ENCODE results near the gene MREG.

MREG gene

DNA sequence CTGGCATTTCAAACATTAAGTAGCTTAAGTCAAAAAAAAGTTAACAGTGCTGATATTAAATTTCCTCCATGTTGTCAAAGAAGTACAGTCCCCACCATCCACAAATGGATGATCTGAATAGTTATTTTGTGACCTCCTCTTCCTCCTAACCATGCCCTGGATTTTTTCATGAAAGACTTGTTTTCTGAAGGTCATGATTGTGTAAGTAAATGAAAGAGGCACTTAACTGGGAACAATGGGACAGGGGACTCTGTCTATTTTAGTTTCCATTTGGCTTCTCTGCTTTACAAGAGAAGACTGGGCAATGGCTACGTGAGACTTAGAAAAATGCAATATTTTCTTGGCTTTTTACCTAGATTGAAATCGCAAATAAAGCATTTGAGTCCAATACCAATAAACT is 36.1 kb upstream of the MREG start:
- no peak for TF ChIP-seq ZFX (IDR thresholded peaks at IDR 0.05)
- TF ChIP-seq, protein P1, sequence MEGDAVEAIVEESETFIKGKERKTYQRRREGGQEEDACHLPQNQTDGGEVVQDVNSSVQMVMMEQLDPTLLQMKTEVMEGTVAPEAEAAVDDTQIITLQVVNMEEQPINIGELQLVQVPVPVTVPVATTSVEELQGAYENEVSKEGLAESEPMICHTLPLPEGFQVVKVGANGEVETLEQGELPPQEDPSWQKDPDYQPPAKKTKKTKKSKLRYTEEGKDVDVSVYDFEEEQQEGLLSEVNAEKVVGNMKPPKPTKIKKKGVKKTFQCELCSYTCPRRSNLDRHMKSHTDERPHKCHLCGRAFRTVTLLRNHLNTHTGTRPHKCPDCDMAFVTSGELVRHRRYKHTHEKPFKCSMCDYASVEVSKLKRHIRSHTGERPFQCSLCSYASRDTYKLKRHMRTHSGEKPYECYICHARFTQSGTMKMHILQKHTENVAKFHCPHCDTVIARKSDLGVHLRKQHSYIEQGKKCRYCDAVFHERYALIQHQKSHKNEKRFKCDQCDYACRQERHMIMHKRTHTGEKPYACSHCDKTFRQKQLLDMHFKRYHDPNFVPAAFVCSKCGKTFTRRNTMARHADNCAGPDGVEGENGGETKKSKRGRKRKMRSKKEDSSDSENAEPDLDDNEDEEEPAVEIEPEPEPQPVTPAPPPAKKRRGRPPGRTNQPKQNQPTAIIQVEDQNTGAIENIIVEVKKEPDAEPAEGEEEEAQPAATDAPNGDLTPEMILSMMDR (conservative IDR thresholded peaks at IDR 0.05) = no peak
- no peak overlapping the region for H3K27ac ChIP-seq

DNA sequence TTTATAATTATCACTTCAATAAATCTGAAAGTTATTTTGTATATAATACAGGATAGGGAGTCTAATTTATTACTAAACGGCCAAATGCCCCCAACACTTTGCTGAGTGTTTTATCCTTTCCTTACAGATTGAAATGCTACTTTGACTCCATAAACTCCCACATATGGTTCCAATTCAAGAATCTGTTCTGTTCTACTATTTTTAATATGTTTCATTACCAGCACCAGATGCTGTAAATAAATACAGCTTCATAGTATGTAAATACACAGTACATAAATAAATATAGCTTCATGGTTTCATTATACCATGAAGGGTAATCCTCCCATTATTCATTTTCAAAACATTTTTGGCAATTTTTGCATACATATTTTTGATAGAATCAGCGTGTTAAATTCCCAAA is 34.0 kb upstream of the MREG start:
- TF ChIP-seq, protein P1 (conservative IDR thresholded peaks at IDR 0.05) = no peak
- no peak for TF ChIP-seq ZFX (IDR thresholded peaks at IDR 0.05)

GRCh38 chr2:216044883-216045486 is 31.6 kb upstream of the MREG start:
- TF ChIP-seq ZFX (IDR thresholded peaks at IDR 0.05) = no peak
- TF ChIP-seq, protein P1 (conservative IDR thresholded peaks at IDR 0.05) = no peak
- no peak overlapping the region for H3K27ac ChIP-seq

More for the DNA sequence above, 34.0 kb upstream of the MREG start:
- H3K27ac ChIP-seq = no peak overlapping the region

DNA sequence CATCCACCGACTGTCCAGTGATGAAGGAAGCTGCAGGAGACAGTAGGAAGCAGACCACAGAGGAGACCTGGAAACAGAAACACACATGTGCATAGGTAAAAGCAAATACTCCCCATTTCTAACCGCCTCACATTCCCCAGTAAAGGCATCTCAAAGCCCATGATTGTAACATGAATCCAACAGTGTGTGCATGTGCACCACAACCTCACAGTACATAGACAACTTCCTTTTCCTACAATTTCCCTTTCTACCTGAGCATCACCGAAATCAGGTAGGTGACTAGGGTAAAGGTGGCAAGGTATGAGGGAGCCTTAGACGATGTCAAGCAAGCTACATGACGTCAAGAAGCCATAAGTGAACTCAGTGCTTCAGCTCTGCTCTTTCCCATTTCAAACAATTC is 30.6 kb upstream of the MREG start:
- no peak overlapping the region for H3K27ac ChIP-seq
- TF ChIP-seq, protein P1 (conservative IDR thresholded peaks at IDR 0.05) = no peak
- no peak for TF ChIP-seq ZFX (IDR thresholded peaks at IDR 0.05)

- TF ChIP-seq, protein P1 (conservative IDR thresholded peaks at IDR 0.05) = no peak
- TF ChIP-seq ZFX (IDR thresholded peaks at IDR 0.05) = no peak
These were observed 28.1 kb upstream of the MREG start for GRCh38 chr2:216041438-216041837.

GRCh38 chr2:216039918-216040317 is 26.6 kb upstream of the MREG start:
- no peak overlapping the region for H3K27ac ChIP-seq
- no peak for TF ChIP-seq ZFX (IDR thresholded peaks at IDR 0.05)
- TF ChIP-seq, protein P1 (conservative IDR thresholded peaks at IDR 0.05) = no peak

More at GRCh38 chr2:216041438-216041837, 28.1 kb upstream of the MREG start:
- H3K27ac ChIP-seq = no peak overlapping the region

- no peak overlapping the region for H3K27ac ChIP-seq
- no peak for TF ChIP-seq ZFX (IDR thresholded peaks at IDR 0.05)
- TF ChIP-seq, protein P1 (conservative IDR thresholded peaks at IDR 0.05) = peak; percentile 89
These were observed 20.7 kb upstream of the MREG start for GRCh38 chr2:216034065-216034464.

Measured in C4-2B (cell line).